GM23338 (cell line): ENCODE results near the gene PPHLN1. TPM values are rescaled to one million over a fixed set of nuclear protein-coding genes. Genes with fewer than 3 reads are reported as not detected.

Experiments
- ATAC-seq: fragments of 200-7000 bp; cut with Tn5 transposase; 3 replicates; pipeline ENCODE4 v1.9.1; 2020
- DNase-seq: peaks from one replicate; pipeline ENCODE4 v3.0.0-alpha.2; 2015; ENCODE audit warnings: low spot score
- H2AFZ ChIP-seq: fragments of 200-600 bp; sonication (generic); 2 replicates; pipeline ENCODE4 v1.8.0; 2016; ENCODE audit warnings: antibody characterized with exemption, mild to moderate bottlenecking, moderate library complexity
- H3F3A ChIP-seq: fragments of 200-600 bp; sonication (generic); replicated peaks from 2 replicates; pipeline ENCODE4 v1.8.0; 2017; ENCODE audit warnings: antibody characterized with exemption, mixed run types, low read depth
- H3K27ac ChIP-seq: fragments of 200-600 bp; sonication (generic); 2 replicates; pipeline ENCODE4 v1.6.1; 2016; ENCODE audit warnings: low read depth
- H3K27me3 ChIP-seq: fragments of 200-600 bp; sonication (generic); 2 replicates; pipeline ENCODE4 v1.8.0; 2016; ENCODE audit warnings: mild to moderate bottlenecking, mixed run types, moderate library complexity; ENCODE audit not compliant: insufficient read depth
- H3K36me3 ChIP-seq: fragments of 200-600 bp; sonication (generic); 2 replicates; pipeline ENCODE4 v1.8.0; 2016; ENCODE audit warnings: mild to moderate bottlenecking; ENCODE audit not compliant: insufficient read depth
- H3K4me1 ChIP-seq: fragments of 200-600 bp; sonication (generic); 2 replicates; pipeline ENCODE4 v1.8.0; 2016; ENCODE audit warnings: mild to moderate bottlenecking, moderate library complexity; ENCODE audit not compliant: insufficient read depth
- H3K4me2 ChIP-seq: fragments of 200-600 bp; sonication (generic); 2 replicates; pipeline ENCODE4 v1.7.1; 2017; ENCODE audit warnings: mixed run types
- H3K4me3 ChIP-seq: fragments of 200-600 bp; sonication (generic); 2 replicates; pipeline ENCODE4 v1.6.1; 2016; ENCODE audit warnings: mixed run types
- H3K79me2 ChIP-seq: fragments of 200-600 bp; sonication (generic); replicated peaks from 2 replicates; pipeline ENCODE4 v1.8.0; 2017; ENCODE audit warnings: mild to moderate bottlenecking; ENCODE audit not compliant: insufficient read depth
- H3K9me2 ChIP-seq: fragments of 200-600 bp; sonication (generic); 2 replicates; pipeline ENCODE4 v1.8.0; 2017; ENCODE audit not compliant: insufficient read depth
- H4K20me1 ChIP-seq: fragments of 200-600 bp; sonication (generic); replicated peaks from 2 replicates; pipeline ENCODE4 v1.8.0; 2017; ENCODE audit warnings: mild to moderate bottlenecking; ENCODE audit not compliant: insufficient read depth
- H3K27ac Mint-ChIP-seq: 2 replicates; pipeline ENCODE4 v1.8.0; 2020; ENCODE audit warnings: inconsistent platforms, mild to moderate bottlenecking, moderate library complexity, mixed read lengths
- H3K27me3 Mint-ChIP-seq: 3 replicates; pipeline ENCODE4 v1.8.0; 2022; ENCODE audit warnings: low read depth, mild to moderate bottlenecking, moderate library complexity, mixed read lengths, inconsistent platforms; ENCODE audit not compliant: insufficient read depth, poor library complexity
- H3K36me3 Mint-ChIP-seq: 3 replicates; pipeline ENCODE4 v1.8.0; 2021; ENCODE audit warnings: low read depth, mild to moderate bottlenecking, inconsistent platforms, moderate library complexity, mixed read lengths
- H3K4me1 Mint-ChIP-seq: 3 replicates; pipeline ENCODE4 v1.8.0; 2020; ENCODE audit warnings: mild to moderate bottlenecking, inconsistent platforms, mixed read lengths
- H3K4me3 Mint-ChIP-seq: 3 replicates; pipeline ENCODE4 v1.8.0; 2021; ENCODE audit warnings: moderate library complexity, mild to moderate bottlenecking, inconsistent platforms, mixed read lengths
- H3K9me3 Mint-ChIP-seq: 3 replicates; pipeline ENCODE4 v1.8.0; 2020; ENCODE audit warnings: moderate library complexity, mild to moderate bottlenecking, inconsistent platforms, mixed read lengths
- EZH2 ChIP-seq: fragments of 200-600 bp; sonication (generic); IDR thresholded peaks from one replicate; pipeline ENCODE4 v1.8.0; 2017; ENCODE audit warnings: antibody characterized with exemption, mild to moderate bottlenecking, low read depth; ENCODE audit not compliant: unreplicated experiment
- JUNB ChIP-seq: IDR thresholded peaks from one replicate; pipeline ENCODE4 v1.6.1; 2016; ENCODE audit warnings: antibody characterized with exemption; ENCODE audit not compliant: unreplicated experiment
- NANOG ChIP-seq: IDR thresholded peaks from 2 replicates; pipeline ENCODE4 v1.6.1; 2016; ENCODE audit warnings: antibody characterized with exemption, borderline replicate concordance
- POLR2AphosphoS5 ChIP-seq: IDR thresholded peaks from 2 replicates; pipeline ENCODE4 v1.6.1; 2016; ENCODE audit warnings: antibody characterized with exemption, low read depth
- polyA plus RNA-seq: library from polyadenylated mRNA; unstranded; fragments of >200 nt; fragmentation: Nextera tagmentation; extraction: Ambion mirVana; gene quantifications from 2 replicates; pipeline ENCODE4 v1.2.1, GENCODE V29; 2016
- total RNA-seq: library from RNA; depleted of rRNA; stranded (reverse); fragments of >200 nt; shearing (Covaris generic); gene quantifications from 2 replicates; pipeline ENCODE4 v1.2.3, GENCODE V29; 2014
- TF ChIP-seq, protein P1 (sequence below): fragments of 250-450 bp; sonication (Bioruptor Pico); IDR thresholded peaks from 2 replicates; pipeline ENCODE4 v1.5.0; 2020; ENCODE audit warnings: mild to moderate bottlenecking, moderate library complexity
- TF ChIP-seq, protein P2 (sequence below), 2 experiments: fragments of 200-600 bp in 1 of 2; sonication (generic) in 1 of 2; conservative IDR thresholded peaks; 2 replicates each; pipeline versions ENCODE4 v1.5.1 to v1.6.1; 2016 to 2017; ENCODE audit warnings: antibody characterized with exemption in 2 of 2, low read depth in 2 of 2, mild to moderate bottlenecking in 2 of 2, moderate library complexity in 1 of 2
- TF ChIP-seq, protein P3 (sequence below): IDR thresholded peaks from one replicate; pipeline ENCODE4 v1.6.1; 2018; ENCODE audit warnings: antibody characterized with exemption; ENCODE audit not compliant: unreplicated experiment

The PPHLN1 gene
- total and polyA plus RNA-seq, 2 experiments from 2014 or later, result 93.0 to 103 TPM

DNA sequence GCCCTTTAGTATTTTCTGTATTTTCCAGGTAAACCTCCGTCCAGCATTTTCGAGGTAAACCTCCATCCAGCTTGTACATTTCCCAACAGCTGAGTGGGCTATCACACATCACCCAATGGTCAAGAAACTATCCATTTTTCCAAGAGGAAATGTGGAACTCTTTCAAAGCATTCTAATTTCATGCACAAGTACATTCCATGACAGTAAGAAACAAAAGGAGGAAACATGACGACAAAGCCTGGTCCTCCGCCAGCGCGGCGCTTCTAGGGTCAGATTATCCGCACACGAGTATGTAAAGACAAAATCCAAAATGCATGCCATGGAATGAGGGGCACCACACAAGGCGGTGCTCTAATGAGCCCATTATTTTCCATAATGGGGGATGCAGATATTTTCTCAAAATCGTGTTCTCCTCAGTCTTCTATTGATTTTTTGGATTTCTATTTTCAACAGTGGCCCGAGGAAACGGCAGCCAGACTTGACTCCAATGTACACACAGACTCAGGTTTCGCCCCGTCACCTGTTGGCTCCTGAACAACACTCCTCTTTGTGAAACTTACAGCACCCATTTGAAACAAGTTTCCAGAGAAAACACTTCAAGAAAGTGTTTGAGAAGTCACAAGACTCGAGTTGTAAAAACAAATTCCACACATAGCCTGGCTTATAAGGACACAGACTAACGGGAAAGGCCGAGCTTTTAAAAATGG, 156.2 kb downstream of the PPHLN1 start:
- Mint-ChIP-seq H3K9me3 (peaks cover 2% of the 10 kb centered on the region; the same call in 1 of the 3 replicates), H3K27ac (no peak overlapping the region), H3K4me3 (peak overlapping the region; percentile 93), H3K27me3 (peaks cover 13% of the 10 kb centered on the region), H3K36me3 (peaks cover 12% of the 10 kb centered on the region; the same call in 2 of the 3 replicates), H3K4me1 (peaks cover 67% of the 10 kb centered on the region)
- peaks cover 41% of the 10 kb centered on the region for H3K4me1 ChIP-seq
- no peak overlapping the region for H2AFZ ChIP-seq
- H3F3A ChIP-seq, result 0 out of 2 replicates have a peak, but pooled peaks cover 5% of the 10 kb centered on the region
- H4K20me1 ChIP-seq, result peaks cover 5% of the 10 kb centered on the region; the same call in 1 of the 2 replicates
- H3K9me2 ChIP-seq, result no peaks in the 10 kb centered on the region
- H3K4me2 ChIP-seq, result peak overlapping the region; percentile 84
- peaks cover 52% of the 10 kb centered on the region for H3K79me2 ChIP-seq
- peak overlapping the region; percentile 65 for H3K4me3 ChIP-seq
- no peak for ATAC-seq
- TF ChIP-seq POLR2AphosphoS5, result no peak
- TF ChIP-seq NANOG, result no peak
- TF ChIP-seq, protein P1, sequence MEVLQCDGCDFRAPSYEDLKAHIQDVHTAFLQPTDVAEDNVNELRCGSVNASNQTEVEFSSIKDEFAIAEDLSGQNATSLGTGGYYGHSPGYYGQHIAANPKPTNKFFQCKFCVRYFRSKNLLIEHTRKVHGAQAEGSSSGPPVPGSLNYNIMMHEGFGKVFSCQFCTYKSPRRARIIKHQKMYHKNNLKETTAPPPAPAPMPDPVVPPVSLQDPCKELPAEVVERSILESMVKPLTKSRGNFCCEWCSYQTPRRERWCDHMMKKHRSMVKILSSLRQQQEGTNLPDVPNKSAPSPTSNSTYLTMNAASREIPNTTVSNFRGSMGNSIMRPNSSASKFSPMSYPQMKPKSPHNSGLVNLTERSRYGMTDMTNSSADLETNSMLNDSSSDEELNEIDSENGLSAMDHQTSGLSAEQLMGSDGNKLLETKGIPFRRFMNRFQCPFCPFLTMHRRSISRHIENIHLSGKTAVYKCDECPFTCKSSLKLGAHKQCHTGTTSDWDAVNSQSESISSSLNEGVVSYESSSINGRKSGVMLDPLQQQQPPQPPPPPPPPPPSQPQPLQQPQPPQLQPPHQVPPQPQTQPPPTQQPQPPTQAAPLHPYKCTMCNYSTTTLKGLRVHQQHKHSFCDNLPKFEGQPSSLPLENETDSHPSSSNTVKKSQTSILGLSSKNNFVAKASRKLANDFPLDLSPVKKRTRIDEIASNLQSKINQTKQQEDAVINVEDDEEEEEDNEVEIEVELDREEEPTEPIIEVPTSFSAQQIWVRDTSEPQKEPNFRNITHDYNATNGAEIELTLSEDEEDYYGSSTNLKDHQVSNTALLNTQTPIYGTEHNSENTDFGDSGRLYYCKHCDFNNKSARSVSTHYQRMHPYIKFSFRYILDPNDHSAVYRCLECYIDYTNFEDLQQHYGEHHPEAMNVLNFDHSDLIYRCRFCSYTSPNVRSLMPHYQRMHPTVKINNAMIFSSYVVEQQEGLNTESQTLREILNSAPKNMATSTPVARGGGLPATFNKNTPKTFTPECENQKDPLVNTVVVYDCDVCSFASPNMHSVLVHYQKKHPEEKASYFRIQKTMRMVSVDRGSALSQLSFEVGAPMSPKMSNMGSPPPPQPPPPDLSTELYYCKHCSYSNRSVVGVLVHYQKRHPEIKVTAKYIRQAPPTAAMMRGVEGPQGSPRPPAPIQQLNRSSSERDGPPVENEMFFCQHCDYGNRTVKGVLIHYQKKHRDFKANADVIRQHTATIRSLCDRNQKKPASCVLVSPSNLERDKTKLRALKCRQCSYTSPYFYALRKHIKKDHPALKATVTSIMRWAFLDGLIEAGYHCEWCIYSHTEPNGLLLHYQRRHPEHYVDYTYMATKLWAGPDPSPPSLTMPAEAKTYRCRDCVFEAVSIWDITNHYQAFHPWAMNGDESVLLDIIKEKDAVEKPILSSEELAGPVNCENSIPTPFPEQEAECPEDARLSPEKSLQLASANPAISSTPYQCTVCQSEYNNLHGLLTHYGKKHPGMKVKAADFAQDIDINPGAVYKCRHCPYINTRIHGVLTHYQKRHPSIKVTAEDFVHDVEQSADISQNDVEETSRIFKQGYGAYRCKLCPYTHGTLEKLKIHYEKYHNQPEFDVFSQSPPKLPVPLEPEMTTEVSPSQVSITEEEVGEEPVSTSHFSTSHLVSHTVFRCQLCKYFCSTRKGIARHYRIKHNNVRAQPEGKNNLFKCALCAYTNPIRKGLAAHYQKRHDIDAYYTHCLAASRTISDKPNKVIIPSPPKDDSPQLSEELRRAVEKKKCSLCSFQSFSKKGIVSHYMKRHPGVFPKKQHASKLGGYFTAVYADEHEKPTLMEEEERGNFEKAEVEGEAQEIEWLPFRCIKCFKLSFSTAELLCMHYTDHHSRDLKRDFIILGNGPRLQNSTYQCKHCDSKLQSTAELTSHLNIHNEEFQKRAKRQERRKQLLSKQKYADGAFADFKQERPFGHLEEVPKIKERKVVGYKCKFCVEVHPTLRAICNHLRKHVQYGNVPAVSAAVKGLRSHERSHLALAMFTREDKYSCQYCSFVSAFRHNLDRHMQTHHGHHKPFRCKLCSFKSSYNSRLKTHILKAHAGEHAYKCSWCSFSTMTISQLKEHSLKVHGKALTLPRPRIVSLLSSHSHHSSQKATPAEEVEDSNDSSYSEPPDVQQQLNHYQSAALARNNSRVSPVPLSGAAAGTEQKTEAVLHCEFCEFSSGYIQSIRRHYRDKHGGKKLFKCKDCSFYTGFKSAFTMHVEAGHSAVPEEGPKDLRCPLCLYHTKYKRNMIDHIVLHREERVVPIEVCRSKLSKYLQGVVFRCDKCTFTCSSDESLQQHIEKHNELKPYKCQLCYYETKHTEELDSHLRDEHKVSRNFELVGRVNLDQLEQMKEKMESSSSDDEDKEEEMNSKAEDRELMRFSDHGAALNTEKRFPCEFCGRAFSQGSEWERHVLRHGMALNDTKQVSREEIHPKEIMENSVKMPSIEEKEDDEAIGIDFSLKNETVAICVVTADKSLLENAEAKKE (CRISPR knock-in tag), result no peak
- TF ChIP-seq, protein P2, sequence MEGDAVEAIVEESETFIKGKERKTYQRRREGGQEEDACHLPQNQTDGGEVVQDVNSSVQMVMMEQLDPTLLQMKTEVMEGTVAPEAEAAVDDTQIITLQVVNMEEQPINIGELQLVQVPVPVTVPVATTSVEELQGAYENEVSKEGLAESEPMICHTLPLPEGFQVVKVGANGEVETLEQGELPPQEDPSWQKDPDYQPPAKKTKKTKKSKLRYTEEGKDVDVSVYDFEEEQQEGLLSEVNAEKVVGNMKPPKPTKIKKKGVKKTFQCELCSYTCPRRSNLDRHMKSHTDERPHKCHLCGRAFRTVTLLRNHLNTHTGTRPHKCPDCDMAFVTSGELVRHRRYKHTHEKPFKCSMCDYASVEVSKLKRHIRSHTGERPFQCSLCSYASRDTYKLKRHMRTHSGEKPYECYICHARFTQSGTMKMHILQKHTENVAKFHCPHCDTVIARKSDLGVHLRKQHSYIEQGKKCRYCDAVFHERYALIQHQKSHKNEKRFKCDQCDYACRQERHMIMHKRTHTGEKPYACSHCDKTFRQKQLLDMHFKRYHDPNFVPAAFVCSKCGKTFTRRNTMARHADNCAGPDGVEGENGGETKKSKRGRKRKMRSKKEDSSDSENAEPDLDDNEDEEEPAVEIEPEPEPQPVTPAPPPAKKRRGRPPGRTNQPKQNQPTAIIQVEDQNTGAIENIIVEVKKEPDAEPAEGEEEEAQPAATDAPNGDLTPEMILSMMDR (conservative IDR thresholded peaks at IDR 0.05; ENCODE audit: low read depth in 2 of 2), result no peak
- TF ChIP-seq, protein P3, sequence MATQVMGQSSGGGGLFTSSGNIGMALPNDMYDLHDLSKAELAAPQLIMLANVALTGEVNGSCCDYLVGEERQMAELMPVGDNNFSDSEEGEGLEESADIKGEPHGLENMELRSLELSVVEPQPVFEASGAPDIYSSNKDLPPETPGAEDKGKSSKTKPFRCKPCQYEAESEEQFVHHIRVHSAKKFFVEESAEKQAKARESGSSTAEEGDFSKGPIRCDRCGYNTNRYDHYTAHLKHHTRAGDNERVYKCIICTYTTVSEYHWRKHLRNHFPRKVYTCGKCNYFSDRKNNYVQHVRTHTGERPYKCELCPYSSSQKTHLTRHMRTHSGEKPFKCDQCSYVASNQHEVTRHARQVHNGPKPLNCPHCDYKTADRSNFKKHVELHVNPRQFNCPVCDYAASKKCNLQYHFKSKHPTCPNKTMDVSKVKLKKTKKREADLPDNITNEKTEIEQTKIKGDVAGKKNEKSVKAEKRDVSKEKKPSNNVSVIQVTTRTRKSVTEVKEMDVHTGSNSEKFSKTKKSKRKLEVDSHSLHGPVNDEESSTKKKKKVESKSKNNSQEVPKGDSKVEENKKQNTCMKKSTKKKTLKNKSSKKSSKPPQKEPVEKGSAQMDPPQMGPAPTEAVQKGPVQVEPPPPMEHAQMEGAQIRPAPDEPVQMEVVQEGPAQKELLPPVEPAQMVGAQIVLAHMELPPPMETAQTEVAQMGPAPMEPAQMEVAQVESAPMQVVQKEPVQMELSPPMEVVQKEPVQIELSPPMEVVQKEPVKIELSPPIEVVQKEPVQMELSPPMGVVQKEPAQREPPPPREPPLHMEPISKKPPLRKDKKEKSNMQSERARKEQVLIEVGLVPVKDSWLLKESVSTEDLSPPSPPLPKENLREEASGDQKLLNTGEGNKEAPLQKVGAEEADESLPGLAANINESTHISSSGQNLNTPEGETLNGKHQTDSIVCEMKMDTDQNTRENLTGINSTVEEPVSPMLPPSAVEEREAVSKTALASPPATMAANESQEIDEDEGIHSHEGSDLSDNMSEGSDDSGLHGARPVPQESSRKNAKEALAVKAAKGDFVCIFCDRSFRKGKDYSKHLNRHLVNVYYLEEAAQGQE, result no peak
- TF ChIP-seq EZH2, result no peak
- no peak for TF ChIP-seq JUNB
- no peak overlapping the region for H3K27ac ChIP-seq
- no peak for DNase-seq
- H3K27me3 ChIP-seq, result peaks cover 17% of the 10 kb centered on the region
- no peaks in the 10 kb centered on the region for H3K36me3 ChIP-seq
